ENCODE data around the gene TRIO.

Gene TRIO

GRCh38 chr5:14337593-14337992, 194.5 kb downstream of the TRIO start:
- no peak for DNase-seq

DNA sequence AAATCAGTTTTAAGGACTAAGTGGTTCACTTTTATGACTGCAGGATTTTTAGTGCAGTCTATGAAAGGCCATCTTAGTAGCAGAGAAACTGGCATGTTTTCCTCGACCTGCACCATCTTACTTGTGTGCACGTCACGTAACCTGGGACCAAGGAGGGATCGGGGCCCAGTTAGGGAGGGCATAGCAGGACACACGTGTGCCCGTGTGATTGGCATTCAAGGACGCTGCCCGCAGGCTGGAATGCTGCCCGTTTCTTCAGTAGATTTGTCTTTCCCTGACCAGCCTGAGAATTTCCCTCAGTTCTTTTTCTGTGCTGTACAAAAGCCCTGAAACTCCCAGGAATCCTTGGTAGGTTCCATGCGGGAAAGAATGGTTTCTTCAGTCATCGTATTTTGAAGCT, 196.3 kb downstream of the TRIO start:
- DNase-seq = no peak

- DNase-seq = no peak
These were observed 198.6 kb downstream of the TRIO start for GRCh38 chr5:14341571-14342230.

GRCh38 chr5:14342306-14342705, 199.2 kb downstream of the TRIO start:
- DNase-seq = no peak

GRCh38 chr5:14343376-14343775, 200.2 kb downstream of the TRIO start:
- no peak for DNase-seq

DNA sequence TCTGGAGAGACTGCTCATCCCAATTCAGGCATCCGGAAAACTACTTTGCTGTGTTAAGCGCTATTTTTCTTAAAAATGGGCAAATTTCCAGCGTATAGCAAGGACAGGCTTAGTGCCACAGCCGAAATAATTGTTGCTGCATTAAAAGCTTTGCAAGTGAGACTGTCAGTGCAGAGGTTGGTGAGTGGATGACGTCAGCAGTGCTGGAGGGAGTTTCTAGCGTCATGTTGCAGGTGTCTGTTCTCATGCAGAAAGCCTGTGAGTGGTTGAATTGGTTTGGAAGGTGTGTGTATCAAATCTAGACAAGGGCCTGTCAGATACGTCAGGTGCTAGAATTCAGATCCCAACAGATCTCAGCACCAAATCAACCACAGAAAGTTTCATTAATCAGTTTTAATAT, 204.4 kb downstream of the TRIO start:
- no peak for DNase-seq

- no peak for DNase-seq
These were observed 205.0 kb downstream of the TRIO start for GRCh38 chr5:14348142-14348541.

DNA sequence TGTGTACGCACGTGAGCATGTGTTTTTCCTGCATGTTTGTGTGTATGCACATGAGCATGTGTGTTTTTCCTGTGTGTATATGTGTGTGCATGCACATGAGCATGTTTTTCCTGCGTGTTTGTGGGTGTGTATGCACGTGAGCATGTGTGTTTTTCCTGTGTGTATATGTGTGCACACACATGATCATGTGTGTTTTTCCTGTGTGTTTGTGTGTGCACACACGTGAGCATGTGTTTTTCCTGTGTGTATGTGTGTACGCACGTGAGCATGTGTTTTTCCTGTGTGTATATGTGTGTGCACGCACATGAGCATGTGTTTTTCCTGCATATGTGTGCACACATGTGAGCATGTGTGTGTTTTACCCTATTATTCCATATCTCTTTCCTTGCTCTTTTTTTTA, 205.9 kb downstream of the TRIO start:
- DNase-seq = no peak

- no peak for DNase-seq
These were observed 208.0 kb downstream of the TRIO start for GRCh38 chr5:14351086-14351661.

GRCh38 chr5:14351845-14352712, 208.9 kb downstream of the TRIO start:
- no peak for DNase-seq

GRCh38 chr5:14353726-14354474, 210.8 kb downstream of the TRIO start:
- DNase-seq = no peak

DNA sequence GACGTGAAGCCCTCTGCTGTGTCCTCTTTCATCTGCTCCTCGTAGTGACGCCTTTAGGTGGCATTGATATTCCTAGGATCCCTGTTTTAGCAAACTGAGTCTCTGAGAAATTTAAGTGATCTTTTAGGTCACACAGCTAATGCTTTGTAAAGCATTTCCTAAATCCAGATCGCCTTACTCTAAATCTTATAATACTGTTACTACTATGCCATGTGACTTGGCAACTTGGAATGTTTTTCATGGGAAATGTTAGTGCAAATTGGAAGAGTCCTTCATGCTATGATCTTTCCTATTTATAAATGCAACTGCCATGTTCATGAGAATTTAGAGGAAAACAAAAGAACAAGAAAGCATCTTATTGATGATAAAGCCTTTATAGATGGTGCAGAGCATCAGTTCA, 212.2 kb downstream of the TRIO start:
- DNase-seq = no peak

- no peak for DNase-seq
These were observed 213.2 kb downstream of the TRIO start for GRCh38 chr5:14356305-14356704.

DNA sequence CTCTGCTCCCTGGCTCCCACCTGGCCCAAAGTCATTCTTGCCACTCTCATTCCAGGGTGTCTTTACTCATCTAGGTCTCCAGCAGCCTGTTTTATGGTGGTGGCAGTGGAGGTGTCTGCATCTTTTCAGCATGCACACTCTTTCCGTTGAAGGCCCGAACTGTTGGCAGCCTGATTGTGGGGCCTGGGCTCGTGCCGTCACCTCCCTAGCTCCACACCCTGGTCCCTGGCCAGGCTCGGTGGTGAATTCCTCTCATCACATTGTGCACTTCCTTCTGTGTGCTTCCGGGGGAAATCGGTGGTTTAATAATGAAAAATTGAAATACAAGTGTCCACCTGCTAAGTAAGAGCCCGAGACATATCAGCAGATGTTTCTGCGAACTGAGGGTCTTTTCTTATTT, 214.3 kb downstream of the TRIO start:
- no peak for DNase-seq

DNA sequence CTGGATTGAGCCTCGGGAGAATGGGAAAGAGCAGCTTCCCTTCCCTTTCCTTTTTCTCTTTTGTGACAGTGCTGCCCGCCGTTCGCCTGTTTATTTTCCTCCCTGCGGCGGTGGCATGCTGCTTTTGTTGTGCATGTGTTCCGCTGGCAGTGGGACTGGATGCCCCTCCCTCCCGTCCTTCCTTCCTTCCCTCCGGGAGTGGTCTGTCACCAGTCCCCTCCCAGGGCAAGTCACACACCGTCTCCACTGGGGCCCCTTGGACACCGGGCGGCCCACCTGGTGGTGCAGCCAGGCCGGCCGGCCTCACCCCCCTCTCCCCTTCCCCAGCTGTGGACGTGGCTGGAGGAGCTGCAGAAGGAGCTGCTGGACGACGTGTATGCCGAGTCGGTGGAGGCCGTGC, 214.7 kb downstream of the TRIO start:
- DNase-seq = no peak

DNA sequence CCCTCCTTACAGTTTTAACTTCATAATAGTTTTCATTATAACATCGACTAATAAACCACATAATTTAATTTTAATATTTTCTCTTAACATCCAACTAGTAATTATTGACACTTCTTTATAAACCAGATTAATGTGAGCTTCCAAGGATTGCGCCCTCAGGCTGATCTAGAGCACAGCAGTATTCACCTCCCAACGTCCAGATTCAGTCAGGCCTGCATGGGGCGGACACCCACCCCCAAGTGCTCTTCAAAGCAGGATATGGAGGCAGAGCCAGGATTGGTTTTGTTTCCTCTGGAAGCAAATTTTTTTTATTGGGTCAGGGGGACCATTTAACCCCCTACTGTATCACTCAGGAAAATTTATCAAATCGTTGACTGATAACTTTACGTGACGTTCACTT, 215.4 kb downstream of the TRIO start:
- no peak for DNase-seq

DNA sequence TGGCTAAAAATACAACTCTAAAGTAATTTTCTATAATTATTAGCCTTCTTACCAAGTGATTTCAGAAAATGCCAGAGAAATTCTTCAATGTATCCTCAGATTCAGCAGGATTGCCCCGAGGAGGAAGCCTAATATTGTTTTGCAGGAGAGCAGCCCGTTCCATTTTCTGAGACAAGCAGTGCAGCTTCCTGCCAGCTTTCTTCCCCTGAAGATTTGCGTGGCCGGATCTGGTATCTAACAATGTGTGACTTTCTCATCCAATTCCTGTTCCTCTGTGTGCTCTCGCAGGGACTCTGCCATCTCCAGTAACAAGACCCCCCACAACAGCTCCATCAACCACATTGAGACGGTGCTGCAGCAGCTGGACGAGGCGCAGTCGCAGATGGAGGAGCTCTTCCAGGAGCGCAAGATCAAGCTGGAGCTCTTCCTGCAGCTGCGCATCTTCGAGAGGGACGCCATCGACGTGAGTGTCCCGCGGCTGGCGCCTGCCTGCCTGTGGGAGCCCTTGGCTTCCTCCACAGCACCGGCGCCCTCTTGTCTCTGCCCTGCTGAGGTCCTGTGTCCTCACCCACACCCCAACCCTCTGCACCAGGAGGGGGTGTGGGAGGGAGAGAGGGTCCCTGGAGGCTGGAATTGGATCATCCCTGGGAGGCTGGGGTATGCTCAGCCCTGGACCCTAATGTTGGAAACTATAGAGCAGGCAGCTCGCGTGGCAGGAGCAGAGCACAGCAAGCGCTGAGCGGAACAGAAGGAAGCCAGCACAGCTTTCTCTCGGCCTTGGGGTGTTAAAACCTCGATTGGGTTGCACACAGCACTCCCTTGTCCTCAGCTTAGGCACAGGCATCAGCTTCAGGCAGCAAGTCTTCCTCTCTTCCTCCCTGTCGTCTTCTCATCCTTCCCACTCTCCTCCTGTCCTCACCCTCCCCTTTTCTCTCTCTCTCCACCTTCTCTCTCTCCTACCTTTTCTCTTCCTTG, 216.2 kb downstream of the TRIO start:
- no peak for DNase-seq

- DNase-seq = no peak
These were observed 219.3 kb downstream of the TRIO start for GRCh38 chr5:14362491-14362890.

GRCh38 chr5:14364096-14364495, 221.0 kb downstream of the TRIO start:
- DNase-seq = no peak

- DNase-seq = no peak
These were observed 221.7 kb downstream of the TRIO start for GRCh38 chr5:14364576-14365472.

- DNase-seq = no peak
These were observed 222.8 kb downstream of the TRIO start for GRCh38 chr5:14365831-14366430.

Data from cortex of kidney (tissue), 1 donor.